Stromal cell of bone marrow (primary cell): ENCODE results near the gene KLK10.

Experiments
- DNase-seq: peaks from one replicate; pipeline ENCODE4 v3.0.0-alpha.2; 2012; ENCODE audit warnings: low read depth

The KLK10 gene

GRCh38 chr19:51025809-51026553 lies 6.5 kb upstream of the KLK10 start:
- no peak for DNase-seq

- DNase-seq = no peak
Measured at GRCh38 chr19:51025401-51025800, 5.9 kb upstream of the KLK10 start.

GRCh38 chr19:51024924-51025323 lies 5.4 kb upstream of the KLK10 start:
- DNase-seq = no peak

GRCh38 chr19:51023946-51024345 lies 4.4 kb upstream of the KLK10 start:
- DNase-seq = no peak

- no peak for DNase-seq
Measured at GRCh38 chr19:51022526-51022925, 3.0 kb upstream of the KLK10 start.

GRCh38 chr19:51020988-51021651 lies 1.6 kb upstream of the KLK10 start:
- DNase-seq = peak; percentile 23

- DNase-seq = no peak
Measured at GRCh38 chr19:51018745-51019543, 565 bp downstream of the KLK10 start.

- DNase-seq = no peak
Measured at GRCh38 chr19:51016798-51017683, 2.5 kb downstream of the KLK10 start.

GRCh38 chr19:51015691-51016267 lies 3.7 kb downstream of the KLK10 start:
- no peak for DNase-seq

GRCh38 chr19:51014242-51014641 lies 5.3 kb downstream of the KLK10 start:
- DNase-seq = no peak

GRCh38 chr19:51012661-51013190 lies 6.8 kb downstream of the KLK10 start:
- DNase-seq = no peak

GRCh38 chr19:51010066-51010795 lies 9.3 kb downstream of the KLK10 start:
- DNase-seq = no peak

GRCh38 chr19:51009061-51009891 lies 10.2 kb downstream of the KLK10 start:
- DNase-seq = no peak

GRCh38 chr19:51007488-51007887 lies 12.0 kb downstream of the KLK10 start:
- no peak for DNase-seq

- no peak for DNase-seq
Measured at GRCh38 chr19:51006406-51006805, 13.1 kb downstream of the KLK10 start.

GRCh38 chr19:51005248-51005647 lies 14.3 kb downstream of the KLK10 start:
- DNase-seq = no peak

GRCh38 chr19:51003316-51003715 lies 16.2 kb downstream of the KLK10 start:
- no peak for DNase-seq

- DNase-seq = no peak
Measured at GRCh38 chr19:51002542-51003311, 16.8 kb downstream of the KLK10 start.

GRCh38 chr19:51002089-51002532 lies 17.4 kb downstream of the KLK10 start:
- no peak for DNase-seq
